GM11168 (cell line): Measurements from ENCODE around the gene NCOA7.

Experiments
- in situ Hi-C: fragments of 300-500 bp; cut with MboI; formaldehyde crosslinking; loops from one replicate; pipeline ENCODE4 v1.12.0; 2022; ENCODE audit warnings: low sequenced_read_pairs; ENCODE audit not compliant: unreplicated experiment

The NCOA7 gene

GRCh38 chr6:125855783-125856182 lies 65.0 kb downstream of the NCOA7 start:
- in situ Hi-C loops: no loop called here

- in situ Hi-C loops: no loop called here
Observed at GRCh38 chr6:125857846-125858245, 67.1 kb downstream of the NCOA7 start.

- in situ Hi-C loops: no loop called here
Observed at GRCh38 chr6:125858427-125859320, 67.9 kb downstream of the NCOA7 start.

- in situ Hi-C loops: no loop called here
Observed at GRCh38 chr6:125859727-125860126, 69.0 kb downstream of the NCOA7 start.

GRCh38 chr6:125863023-125863422 lies 72.3 kb downstream of the NCOA7 start:
- in situ Hi-C loops: no loop called here

- in situ Hi-C loops: no loop called here
Observed at GRCh38 chr6:125865015-125865414, 74.3 kb downstream of the NCOA7 start.

GRCh38 chr6:125866433-125866832 lies 75.7 kb downstream of the NCOA7 start:
- in situ Hi-C loops: no loop called here

- in situ Hi-C loops: no loop called here
Observed at GRCh38 chr6:125867483-125867942, 76.8 kb downstream of the NCOA7 start.

GRCh38 chr6:125868252-125868651 lies 77.5 kb downstream of the NCOA7 start:
- in situ Hi-C loops: no loop called here

GRCh38 chr6:125868678-125869395 lies 78.1 kb downstream of the NCOA7 start:
- in situ Hi-C loops: no loop called here

- in situ Hi-C loops: no loop called here
Observed at GRCh38 chr6:125869427-125869826, 78.7 kb downstream of the NCOA7 start.

- in situ Hi-C loops: no loop called here
Observed at GRCh38 chr6:125871365-125871764, 80.6 kb downstream of the NCOA7 start.

- in situ Hi-C loops: no loop called here
Observed at GRCh38 chr6:125872259-125872921, 81.6 kb downstream of the NCOA7 start.

- in situ Hi-C loops: no loop called here
Observed at GRCh38 chr6:125882243-125882642, 91.5 kb downstream of the NCOA7 start.

GRCh38 chr6:125884634-125885371 lies 94.0 kb downstream of the NCOA7 start:
- in situ Hi-C loops: no loop called here

GRCh38 chr6:125886021-125886420 lies 95.3 kb downstream of the NCOA7 start:
- in situ Hi-C loops: no loop called here

- in situ Hi-C loops: no loop called here
Observed at GRCh38 chr6:125886914-125887313, 96.2 kb downstream of the NCOA7 start.

GRCh38 chr6:125887372-125887771 lies 96.6 kb downstream of the NCOA7 start:
- in situ Hi-C loops: no loop called here

- in situ Hi-C loops: no loop called here
Observed at GRCh38 chr6:125888989-125889656, 98.4 kb downstream of the NCOA7 start.
